ENCODE measurements around the gene BCKDHA.

BCKDHA gene

GRCh38 chr19:41397086-41398049 lies at the start of gene BCKDHA, which contains the start of gene EXOSC5:
Gene BCKDHA (plus strand): TSS chr19:41397818. CDS start chr19:41397828, 10 bp downstream.
Gene EXOSC5 (minus strand): TSS chr19:41397359. CDS start chr19:41397328, 31 bp downstream.
- DNase-seq = peak; percentile 100

- no peak for DNase-seq
These were observed 46.8 kb upstream of the BCKDHA start for GRCh38 chr19:41350735-41351338.

- DNase-seq = peak; percentile 95
These were observed 46.0 kb upstream of the BCKDHA start for GRCh38 chr19:41351339-41352245.

GRCh38 chr19:41352279-41352608 lies 45.4 kb upstream of the BCKDHA start:
- no peak for DNase-seq

- peak; percentile 93 for DNase-seq
These were observed 44.8 kb upstream of the BCKDHA start for GRCh38 chr19:41352609-41353465.

GRCh38 chr19:41353466-41354342 lies 43.9 kb upstream of the BCKDHA start, which contains the start of gene TGFB1:
Gene TGFB1 (minus strand): TSS chr19:41353922. CDS start chr19:41353044, 878 bp downstream.
- peak; percentile 98 for DNase-seq

- peak; percentile 67 for DNase-seq
These were observed 43.2 kb upstream of the BCKDHA start for GRCh38 chr19:41354343-41354953.

- DNase-seq = no peak
These were observed 42.6 kb upstream of the BCKDHA start for GRCh38 chr19:41355035-41355434.

GRCh38 chr19:41355802-41356201 lies 41.8 kb upstream of the BCKDHA start:
- no peak for DNase-seq

- peak; percentile 71 for DNase-seq
These were observed 40.5 kb upstream of the BCKDHA start for GRCh38 chr19:41356984-41357739.

- DNase-seq = no peak
These were observed 39.9 kb upstream of the BCKDHA start for GRCh38 chr19:41357746-41358145.

GRCh38 chr19:41359741-41360140 lies 37.9 kb upstream of the BCKDHA start:
- DNase-seq = no peak

- DNase-seq = no peak
These were observed 35.3 kb upstream of the BCKDHA start for GRCh38 chr19:41362143-41362847.

- no peak for DNase-seq
These were observed 34.3 kb upstream of the BCKDHA start for GRCh38 chr19:41363371-41363752.

GRCh38 chr19:41363753-41364523 lies 33.7 kb upstream of the BCKDHA start, which contains the start of gene B9D2:
Gene B9D2 (minus strand): TSS chr19:41364149. CDS start chr19:41363519, 630 bp downstream.
- DNase-seq = peak; percentile 99

- DNase-seq = no peak
These were observed 32.9 kb upstream of the BCKDHA start for GRCh38 chr19:41364524-41365391.

- no peak for DNase-seq
These were observed 31.5 kb upstream of the BCKDHA start for GRCh38 chr19:41366089-41366488.
